Measurements from ENCODE around the gene ASCL4.
"Not testable (repeated sequence)": the region's sequence is repeated elsewhere in the genome, so short reads cannot be mapped to it uniquely, and the experiment has no call there.

The ASCL4 gene

GRCh38 chr12:107774349-107775029, at the start of gene ASCL4:
Gene ASCL4 (plus strand): TSS chr12:107774704. CDS start chr12:107775219, 515 bp downstream.
- no peak for DNase-seq

- not testable (repeated sequence) for DNase-seq
These were observed 47.2 kb upstream of the ASCL4 start for GRCh38 chr12:107727327-107727726.

- not testable (repeated sequence) for DNase-seq
These were observed 46.8 kb upstream of the ASCL4 start for GRCh38 chr12:107727742-107728141.

- no peak for DNase-seq
These were observed 43.7 kb upstream of the ASCL4 start for GRCh38 chr12:107730618-107731341.

GRCh38 chr12:107731366-107731765, 43.1 kb upstream of the ASCL4 start:
- DNase-seq: no peak

GRCh38 chr12:107732365-107732764, 42.1 kb upstream of the ASCL4 start:
- no peak for DNase-seq

GRCh38 chr12:107734139-107734538, 40.4 kb upstream of the ASCL4 start:
- no peak for DNase-seq

- DNase-seq: no peak
These were observed 38.7 kb upstream of the ASCL4 start for GRCh38 chr12:107735763-107736162.

- DNase-seq: no peak
These were observed 37.6 kb upstream of the ASCL4 start for GRCh38 chr12:107736914-107737313.

- DNase-seq: no peak
These were observed 26.0 kb upstream of the ASCL4 start for GRCh38 chr12:107748472-107748871.

GRCh38 chr12:107749083-107749482, 25.4 kb upstream of the ASCL4 start:
- DNase-seq: no peak

GRCh38 chr12:107759410-107759809, 15.1 kb upstream of the ASCL4 start:
- no peak for DNase-seq

- peak; percentile 18 for DNase-seq
These were observed 14.2 kb upstream of the ASCL4 start for GRCh38 chr12:107760207-107760808.

- DNase-seq: peak; percentile 88
These were observed 13.5 kb upstream of the ASCL4 start, which contains the start of gene PRDM4 for GRCh38 chr12:107760809-107761501. Gene PRDM4 (minus strand): TSS chr12:107761137. CDS start chr12:107760515, 622 bp downstream.

GRCh38 chr12:107761502-107761904, 13.0 kb upstream of the ASCL4 start:
- DNase-seq: no peak

GRCh38 chr12:107762874-107763273, 11.6 kb upstream of the ASCL4 start:
- no peak for DNase-seq

GRCh38 chr12:107764626-107765025, 9.9 kb upstream of the ASCL4 start:
- DNase-seq: no peak

GRCh38 chr12:107765316-107765715, 9.2 kb upstream of the ASCL4 start:
- no peak for DNase-seq

- DNase-seq: no peak
These were observed 7.0 kb upstream of the ASCL4 start for GRCh38 chr12:107767466-107767865.

- DNase-seq: no peak
These were observed 703 bp downstream of the ASCL4 start for GRCh38 chr12:107775093-107775721.

GRCh38 chr12:107776171-107776570, 1.7 kb downstream of the ASCL4 start:
- no peak for DNase-seq

GRCh38 chr12:107778383-107779025, 4.0 kb downstream of the ASCL4 start:
- DNase-seq: no peak

Measured in NCI-H1436 (cell line).